HFF-Myc (cell line): ENCODE data around the gene CASP1.
A peak's percentile ranks its signal among the peaks of the same experiment; 100 is the strongest.
"Not testable (repeated sequence)": the region's sequence is repeated elsewhere in the genome, so short reads cannot be mapped to it uniquely, and the experiment has no call there.

Experiments
- DNase-seq: peaks from one replicate; pipeline ENCODE4 v3.0.0-alpha.2; 2011; ENCODE audit warnings: low read depth; ENCODE audit errors: extremely low read depth
- H3K4me3 ChIP-seq: replicated peaks from 2 replicates; pipeline ENCODE4 v1.5.1; 2011; ENCODE audit warnings: low read depth, mild to moderate bottlenecking, control low read depth, low read length
- TF ChIP-seq, protein P1 (sequence below): IDR thresholded peaks from 2 replicates; pipeline ENCODE4 v1.5.1; 2012; ENCODE audit warnings: mild to moderate bottlenecking, low read depth, low read length, control low read depth; ENCODE audit errors: missing control alignments

Gene CASP1

DNA sequence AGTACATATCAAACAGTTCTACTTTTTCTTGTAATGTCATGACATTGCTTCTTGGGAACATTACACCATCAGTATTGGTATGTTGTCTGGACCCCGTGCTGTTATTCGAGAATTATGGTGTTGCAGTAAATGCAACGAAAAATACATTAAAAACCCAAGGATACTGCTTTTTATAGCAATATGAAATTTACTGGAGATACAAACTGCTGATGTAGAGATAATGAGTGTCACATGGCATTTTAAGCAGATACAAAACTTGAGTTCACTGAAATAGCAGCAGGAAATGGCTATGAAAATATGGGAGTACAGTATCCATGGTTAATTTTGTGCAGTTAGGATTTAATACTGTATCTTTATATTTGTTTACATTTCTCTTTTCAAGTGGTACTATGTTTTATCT lies 17.5 kb upstream of the CASP1 start:
- TF ChIP-seq, protein P1, sequence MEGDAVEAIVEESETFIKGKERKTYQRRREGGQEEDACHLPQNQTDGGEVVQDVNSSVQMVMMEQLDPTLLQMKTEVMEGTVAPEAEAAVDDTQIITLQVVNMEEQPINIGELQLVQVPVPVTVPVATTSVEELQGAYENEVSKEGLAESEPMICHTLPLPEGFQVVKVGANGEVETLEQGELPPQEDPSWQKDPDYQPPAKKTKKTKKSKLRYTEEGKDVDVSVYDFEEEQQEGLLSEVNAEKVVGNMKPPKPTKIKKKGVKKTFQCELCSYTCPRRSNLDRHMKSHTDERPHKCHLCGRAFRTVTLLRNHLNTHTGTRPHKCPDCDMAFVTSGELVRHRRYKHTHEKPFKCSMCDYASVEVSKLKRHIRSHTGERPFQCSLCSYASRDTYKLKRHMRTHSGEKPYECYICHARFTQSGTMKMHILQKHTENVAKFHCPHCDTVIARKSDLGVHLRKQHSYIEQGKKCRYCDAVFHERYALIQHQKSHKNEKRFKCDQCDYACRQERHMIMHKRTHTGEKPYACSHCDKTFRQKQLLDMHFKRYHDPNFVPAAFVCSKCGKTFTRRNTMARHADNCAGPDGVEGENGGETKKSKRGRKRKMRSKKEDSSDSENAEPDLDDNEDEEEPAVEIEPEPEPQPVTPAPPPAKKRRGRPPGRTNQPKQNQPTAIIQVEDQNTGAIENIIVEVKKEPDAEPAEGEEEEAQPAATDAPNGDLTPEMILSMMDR = no peak
- no peak for DNase-seq
- no peak overlapping the region for H3K4me3 ChIP-seq

DNA sequence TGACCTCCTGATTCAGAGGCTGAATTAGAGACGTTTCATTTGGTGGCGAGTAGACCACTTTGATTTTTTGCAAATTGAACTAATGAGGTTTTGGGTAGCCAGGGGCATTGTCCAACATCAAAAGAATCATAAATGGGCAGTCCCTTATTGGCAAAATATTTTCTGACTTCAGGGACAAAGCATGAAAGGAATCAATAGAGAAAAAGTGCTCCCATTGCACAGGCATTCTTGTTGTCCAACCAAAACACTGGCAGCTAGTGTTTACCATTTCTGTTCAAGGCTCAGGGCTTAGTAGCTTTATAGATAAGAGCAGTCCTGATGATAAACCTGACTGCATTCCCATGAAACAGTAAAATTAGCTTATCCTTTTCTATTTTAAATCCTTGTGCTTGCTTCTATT lies 16.6 kb upstream of the CASP1 start:
- DNase-seq = no peak
- H3K4me3 ChIP-seq = no peak overlapping the region
- TF ChIP-seq, protein P1 = no peak

DNA sequence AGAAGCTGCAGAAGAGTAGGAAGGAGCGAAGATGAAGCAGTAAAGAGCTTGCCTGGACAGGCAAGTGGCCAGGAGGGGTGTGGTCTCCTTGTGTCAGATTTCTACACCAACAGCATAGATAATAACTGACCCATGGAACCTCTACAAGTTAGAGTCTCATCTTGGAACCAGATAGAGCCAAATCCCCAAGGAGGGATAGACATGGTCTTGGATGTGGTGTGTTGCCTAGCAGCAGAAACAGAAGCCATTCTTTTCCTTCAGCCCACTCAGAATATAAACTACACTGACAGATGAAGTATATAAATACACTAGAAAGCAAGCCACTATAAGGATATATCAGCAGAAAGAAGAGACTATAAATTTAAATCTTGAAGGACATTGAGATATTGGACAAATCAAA lies 14.5 kb upstream of the CASP1 start:
- DNase-seq = no peak

DNA sequence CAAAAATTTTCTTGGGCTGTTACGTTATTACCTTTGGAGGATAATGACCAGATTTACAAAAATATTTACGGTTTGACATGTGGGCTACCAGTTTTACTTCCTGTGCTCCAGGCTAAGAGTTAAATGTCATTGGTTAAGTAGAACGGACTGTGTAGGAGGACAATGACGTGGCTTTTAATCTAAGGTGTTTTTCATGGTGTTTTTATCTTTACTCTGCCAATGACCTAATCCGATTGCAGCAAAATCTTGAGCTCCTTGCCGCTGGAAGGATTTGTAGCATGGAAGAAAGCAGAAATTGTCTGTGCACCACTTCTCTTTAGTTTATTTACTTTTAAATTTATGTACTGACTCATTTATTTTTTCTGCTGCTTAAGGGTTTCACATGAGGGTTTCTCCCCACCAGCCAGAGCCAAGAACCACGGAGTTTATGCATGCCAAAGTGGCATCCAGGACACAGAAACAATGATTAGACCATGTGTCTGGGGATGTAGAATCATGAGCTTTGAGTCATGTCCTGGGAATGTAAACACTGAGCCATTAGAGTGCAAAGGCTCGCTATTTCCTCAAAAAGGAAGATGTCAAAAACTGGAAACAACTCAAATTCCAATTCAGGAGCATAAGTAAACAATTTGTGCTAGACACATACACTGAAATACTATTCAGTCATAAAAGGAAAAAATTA lies 12.1 kb upstream of the CASP1 start:
- no peak overlapping the region for H3K4me3 ChIP-seq
- DNase-seq = peak; percentile 99

More for the DNA sequence above, 14.5 kb upstream of the CASP1 start:
- no peak overlapping the region for H3K4me3 ChIP-seq
- TF ChIP-seq, protein P1 = no peak

DNA sequence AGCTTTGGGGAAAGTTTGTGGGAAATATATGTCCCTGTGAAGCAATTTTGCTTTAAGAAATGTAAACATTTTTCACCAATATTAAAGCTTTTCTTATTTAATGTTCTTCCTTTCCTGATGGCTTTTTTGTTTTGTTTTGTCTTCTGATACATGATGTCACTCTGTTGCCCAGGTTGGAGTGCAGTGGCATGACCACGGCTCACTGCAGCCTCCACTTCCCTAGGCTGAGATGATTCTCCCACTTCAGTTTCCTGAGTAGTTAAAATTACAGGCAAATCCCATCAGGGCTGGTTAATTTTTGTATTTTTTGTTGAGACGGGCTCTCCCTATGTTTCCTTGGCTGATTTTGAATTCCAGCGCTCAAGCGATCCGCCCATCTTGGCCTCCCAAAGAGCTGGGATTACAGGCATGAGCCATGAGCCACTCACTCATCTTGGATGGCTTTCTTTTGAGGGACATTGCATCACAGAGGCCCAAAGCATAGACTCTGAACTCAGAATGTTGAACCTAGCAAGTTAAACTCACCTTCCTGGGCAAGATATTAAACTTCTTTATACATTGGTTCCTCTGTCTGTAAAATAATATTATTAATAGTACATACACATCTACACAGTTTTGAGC lies 10.8 kb upstream of the CASP1 start:
- TF ChIP-seq, protein P1 = no peak
- H3K4me3 ChIP-seq = no peak overlapping the region
- no peak for DNase-seq

More for the DNA sequence above, 12.1 kb upstream of the CASP1 start:
- TF ChIP-seq, protein P1 = no peak

DNA sequence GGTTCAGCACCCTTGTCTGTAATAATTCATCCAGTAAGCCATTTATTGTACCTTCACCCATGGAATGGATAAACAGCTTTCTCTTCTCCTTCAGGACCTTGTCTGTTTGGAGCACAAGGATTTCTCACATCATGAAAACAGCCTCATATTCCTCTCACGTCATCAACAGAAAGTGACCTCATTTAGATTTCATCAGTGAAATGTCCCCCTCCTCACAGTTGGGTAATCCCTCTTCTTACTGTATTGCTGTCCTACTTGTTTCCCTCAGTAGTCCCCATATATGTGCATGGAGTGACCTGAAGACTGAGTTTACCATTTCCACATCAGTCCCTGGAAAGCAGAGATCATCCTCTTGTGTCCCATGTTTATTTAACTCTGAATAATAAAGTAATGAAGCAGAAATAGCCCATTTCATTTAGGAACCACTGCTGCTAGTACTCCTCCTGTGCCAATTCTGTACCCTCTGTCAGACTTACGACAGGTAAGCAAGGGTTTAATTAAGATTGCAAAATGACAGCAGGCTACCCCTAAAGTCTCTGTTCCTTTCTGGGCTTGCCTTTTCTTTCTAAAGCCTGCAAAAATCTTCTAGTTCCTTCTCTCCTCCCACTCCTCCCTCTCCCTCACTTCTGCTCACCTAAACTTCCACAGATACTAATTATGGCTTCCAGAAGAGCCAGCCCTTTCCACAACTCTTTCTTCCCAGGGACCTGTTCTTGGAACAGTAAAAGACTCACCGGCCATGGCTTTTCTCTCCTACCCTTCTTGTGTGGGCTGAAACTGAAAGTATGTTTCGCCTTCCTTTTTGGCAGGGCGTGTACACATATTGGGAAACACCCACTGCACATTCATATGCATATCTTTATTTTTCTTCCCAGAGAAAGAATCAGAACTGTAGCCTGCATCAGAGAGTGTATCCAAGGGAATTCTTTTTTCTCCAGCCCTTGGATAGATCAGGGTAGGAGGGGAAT lies 9.9 kb upstream of the CASP1 start, which contains the start of gene CARD16:
TSS of gene CARD16 (minus strand) at position 779 of the 968 bp plus-strand sequence. CDS start at position 741, 38 bp downstream.
- H3K4me3 ChIP-seq = not testable (repeated sequence)

DNA sequence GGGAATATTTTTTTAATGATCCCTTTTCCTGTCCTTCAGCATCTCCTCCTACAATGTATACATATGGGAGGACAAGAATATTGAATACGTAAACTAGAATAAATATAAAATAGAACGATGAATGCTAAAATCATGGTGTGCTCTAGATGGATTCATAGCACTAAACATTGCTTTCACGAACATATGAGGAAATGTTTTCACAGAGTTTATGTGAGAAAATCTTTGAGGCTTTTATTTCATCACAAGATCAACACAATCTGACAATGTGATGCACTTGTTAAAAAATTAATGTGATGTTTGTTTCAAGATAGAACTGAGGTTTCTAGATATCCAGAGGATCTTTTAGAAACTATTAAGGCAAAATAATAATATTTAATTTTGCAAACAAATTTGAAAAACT lies 7.2 kb upstream of the CASP1 start:
- no peak overlapping the region for H3K4me3 ChIP-seq
- DNase-seq = no peak
- TF ChIP-seq, protein P1 = no peak

More for the DNA sequence above, 9.9 kb upstream of the CASP1 start, which contains the start of gene CARD16:
- DNase-seq = not testable (repeated sequence)
